ENCODE measurements around the gene TNK2. TPM values are rescaled to one million over a fixed set of nuclear protein-coding genes. Genes with fewer than 3 reads are reported as not detected.

The TNK2 gene
- total and polyA plus RNA-seq, 2 of the 13 experiments (the other 11 are each of a cell fraction or from before 2014, with no cell fraction given): 4.6 to 5.8 TPM

DNA sequence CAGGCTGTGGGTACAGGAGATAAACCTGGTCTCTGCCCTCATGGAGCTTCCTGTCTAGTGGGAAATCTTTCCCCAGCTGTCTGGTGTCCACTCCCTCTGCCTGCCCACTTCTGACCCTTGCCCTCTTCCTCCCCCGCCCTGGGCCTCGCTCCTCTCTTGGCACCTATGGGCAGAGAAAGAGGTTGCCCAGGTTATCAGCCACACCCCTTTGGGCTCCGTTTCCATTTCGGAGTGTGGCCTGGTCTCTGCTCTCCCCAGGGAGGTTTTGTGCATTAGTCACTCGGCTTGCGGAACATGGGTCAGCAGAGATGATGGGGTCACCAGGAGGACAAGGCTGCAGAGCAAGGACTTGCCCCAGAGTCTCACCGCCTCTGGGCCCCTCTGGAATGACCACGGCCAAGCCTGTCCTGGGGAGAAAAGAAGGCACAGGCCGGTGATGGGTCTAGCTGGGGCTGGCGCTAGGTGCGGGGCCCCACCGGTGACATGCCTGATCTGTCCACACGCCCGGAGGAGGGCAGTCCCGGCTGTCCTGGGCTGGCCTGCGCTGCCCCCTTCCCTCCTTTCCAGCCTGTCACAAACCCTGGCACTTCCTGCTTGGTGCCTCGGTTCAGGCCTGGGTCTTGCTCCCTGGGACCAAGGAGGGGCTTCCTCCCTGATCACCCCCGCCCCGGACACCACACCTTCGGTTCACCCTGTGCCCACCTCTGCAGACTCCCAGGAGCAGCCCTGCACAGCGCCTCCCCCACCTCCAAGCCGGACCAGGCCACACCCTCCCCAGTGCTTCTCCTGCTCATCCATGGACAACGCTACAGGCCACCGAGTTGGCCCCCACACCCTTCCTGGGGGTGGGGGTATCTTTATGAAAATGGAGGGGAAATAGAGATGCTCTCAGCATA is 61.0 kb downstream of the TNK2 start (continued):
- TF ChIP-seq NFKB2 (CRISPR knock-in tag; IDR thresholded peaks at IDR 0.05; ENCODE audit: borderline replicate concordance) (no peak), HNF4A (CRISPR knock-in tag; IDR thresholded peaks at IDR 0.05) (peak; percentile 45; the same call in 1 of the 2 replicates), ZNF605 (CRISPR knock-in tag; IDR thresholded peaks at IDR 0.05) (no peak), ZNF678 (CRISPR knock-in tag; IDR thresholded peaks at IDR 0.05) (no peak), CBX1 (IDR thresholded peaks at IDR 0.05; ENCODE audit: low read depth) (no peak), SRSF4 (IDR thresholded peaks at IDR 0.05; ENCODE audit: low read depth, low read length, poor library complexity, severe bottlenecking) (no peak), TAF1 (CRISPR knock-in tag; IDR thresholded peaks at IDR 0.05) (no peak), ZNF775 (CRISPR knock-in tag; IDR thresholded peaks at IDR 0.05; ENCODE audit: borderline replicate concordance) (no peak), HDAC1 (CRISPR knock-in tag; IDR thresholded peaks at IDR 0.05) (no peak), RFX3 (CRISPR knock-in tag; IDR thresholded peaks at IDR 0.05) (no peak), ZNF101 (CRISPR knock-in tag; IDR thresholded peaks at IDR 0.05; ENCODE audit: borderline replicate concordance, low read depth) (no peak), RFX5 (IDR thresholded peaks at IDR 0.05; ENCODE audit: low read depth, low read length) (no peak), ASH2L (IDR thresholded peaks at IDR 0.05; ENCODE audit: insufficient read length, low read depth, low read length) (peak; percentile 37), FIP1L1 (IDR thresholded peaks at IDR 0.05; ENCODE audit: borderline replicate concordance, insufficient read depth, low read depth, low read length) (no peak), ZBTB34 (CRISPR knock-in tag; IDR thresholded peaks at IDR 0.05) (no peak), MAX (IDR thresholded peaks at IDR 0.05) (no peak), NR2F1 (CRISPR knock-in tag; IDR thresholded peaks at IDR 0.05) (no peak), PAX8 (CRISPR knock-in tag; IDR thresholded peaks at IDR 0.05; ENCODE audit: borderline replicate concordance) (no peak), KLF16 (CRISPR knock-in tag; IDR thresholded peaks at IDR 0.05) (no peak), ZNF382 (CRISPR knock-in tag; IDR thresholded peaks at IDR 0.05; ENCODE audit: borderline replicate concordance) (no peak)
- TF ChIP-seq, protein P1, sequence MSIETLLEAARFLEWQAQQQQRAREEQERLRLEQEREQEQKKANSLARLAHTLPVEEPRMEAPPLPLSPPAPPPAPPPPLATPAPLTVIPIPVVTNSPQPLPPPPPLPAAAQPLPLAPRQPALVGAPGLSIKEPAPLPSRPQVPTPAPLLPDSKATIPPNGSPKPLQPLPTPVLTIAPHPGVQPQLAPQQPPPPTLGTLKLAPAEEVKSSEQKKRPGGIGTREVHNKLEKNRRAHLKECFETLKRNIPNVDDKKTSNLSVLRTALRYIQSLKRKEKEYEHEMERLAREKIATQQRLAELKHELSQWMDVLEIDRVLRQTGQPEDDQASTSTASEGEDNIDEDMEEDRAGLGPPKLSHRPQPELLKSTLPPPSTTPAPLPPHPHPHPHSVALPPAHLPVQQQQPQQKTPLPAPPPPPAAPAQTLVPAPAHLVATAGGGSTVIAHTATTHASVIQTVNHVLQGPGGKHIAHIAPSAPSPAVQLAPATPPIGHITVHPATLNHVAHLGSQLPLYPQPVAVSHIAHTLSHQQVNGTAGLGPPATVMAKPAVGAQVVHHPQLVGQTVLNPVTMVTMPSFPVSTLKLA (IDR thresholded peaks at IDR 0.05): no peak
- TF ChIP-seq, protein P2, sequence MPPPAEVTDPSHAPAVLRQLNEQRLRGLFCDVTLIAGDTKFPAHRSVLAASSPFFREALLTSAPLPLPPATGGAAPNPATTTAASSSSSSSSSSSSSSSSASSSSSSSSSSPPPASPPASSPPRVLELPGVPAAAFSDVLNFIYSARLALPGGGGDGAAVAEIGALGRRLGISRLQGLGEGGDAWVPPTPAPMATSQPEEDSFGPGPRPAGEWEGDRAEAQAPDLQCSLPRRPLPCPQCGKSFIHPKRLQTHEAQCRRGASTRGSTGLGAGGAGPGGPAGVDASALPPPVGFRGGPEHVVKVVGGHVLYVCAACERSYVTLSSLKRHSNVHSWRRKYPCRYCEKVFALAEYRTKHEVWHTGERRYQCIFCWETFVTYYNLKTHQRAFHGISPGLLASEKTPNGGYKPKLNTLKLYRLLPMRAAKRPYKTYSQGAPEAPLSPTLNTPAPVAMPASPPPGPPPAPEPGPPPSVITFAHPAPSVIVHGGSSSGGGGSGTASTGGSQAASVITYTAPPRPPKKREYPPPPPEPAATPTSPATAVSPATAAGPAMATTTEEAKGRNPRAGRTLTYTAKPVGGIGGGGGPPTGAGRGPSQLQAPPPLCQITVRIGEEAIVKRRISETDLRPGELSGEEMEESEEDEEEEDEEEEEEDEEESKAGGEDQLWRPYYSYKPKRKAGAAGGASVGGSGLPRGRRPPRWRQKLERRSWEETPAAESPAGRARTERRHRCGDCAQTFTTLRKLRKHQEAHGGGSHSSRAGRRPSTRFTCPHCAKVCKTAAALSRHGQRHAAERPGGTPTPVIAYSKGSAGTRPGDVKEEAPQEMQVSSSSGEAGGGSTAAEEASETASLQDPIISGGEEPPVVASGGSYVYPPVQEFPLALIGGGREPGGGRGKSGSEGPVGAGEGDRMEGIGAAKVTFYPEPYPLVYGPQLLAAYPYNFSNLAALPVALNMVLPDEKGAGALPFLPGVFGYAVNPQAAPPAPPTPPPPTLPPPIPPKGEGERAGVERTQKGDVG (CRISPR knock-in tag; IDR thresholded peaks at IDR 0.05; ENCODE audit: borderline replicate concordance): no peak
